Measurements from ENCODE around the gene RHBDD3. TPM values are rescaled to one million over a fixed set of nuclear protein-coding genes. Genes with fewer than 3 reads are reported as not detected.

The RHBDD3 gene
- total RNA-seq, 1 experiment from 2014 or later, result 51.5 TPM

DNA sequence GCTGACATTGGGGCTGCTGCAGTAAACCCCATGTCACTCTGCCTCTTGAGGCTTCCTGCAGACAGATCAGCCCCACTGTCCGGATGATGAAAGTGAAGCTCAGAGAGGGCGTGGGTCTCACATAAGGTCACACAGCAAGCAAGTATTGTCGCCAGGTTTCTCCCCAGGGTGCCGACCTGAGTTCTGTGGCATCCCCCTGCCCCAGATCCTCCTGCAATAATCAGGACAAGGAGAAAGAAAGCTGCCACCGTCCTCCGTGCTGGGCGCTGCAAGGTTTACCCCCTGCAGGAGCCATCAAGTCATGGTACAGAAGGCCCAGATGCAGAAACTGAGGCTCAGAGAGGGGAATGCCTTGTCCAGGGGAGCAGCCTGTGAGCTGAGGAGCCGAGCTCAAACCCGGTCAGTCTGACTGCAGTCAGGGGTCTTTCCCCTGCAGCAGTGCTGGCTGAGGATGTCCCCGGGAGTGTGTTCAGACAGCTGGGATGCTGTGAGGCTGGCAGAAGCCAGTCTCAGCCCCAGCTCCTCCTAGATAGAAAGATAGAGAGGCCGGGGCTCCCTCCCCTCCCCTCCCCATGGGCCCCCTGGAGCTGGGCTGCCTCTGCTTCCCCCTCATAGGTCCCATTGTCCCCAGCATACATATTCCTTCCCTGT is 48.9 kb downstream of the RHBDD3 start:
- no peak overlapping the region for H3K4me3 Mint-ChIP-seq (ENCODE audit: low read depth, unreplicated experiment)
- no peaks in the 10 kb centered on the region for H3K4me1 Mint-ChIP-seq (ENCODE audit: low read depth, unreplicated experiment)
- intact Hi-C loops (cut with micrococcal nuclease; ENCODE audit: unreplicated experiment), result no loop called here
- no TSS peak for BruUV-seq (replicated peaks)
- CTCF ChIA-PET, result interaction anchor here (0.7 to 1.4 kb wide), 2 partner anchors 13 to 1224 kb away, joined by 4 read pairs; partner anchors contain the start of gene EMID1
- TF ChIP-seq, protein P1, sequence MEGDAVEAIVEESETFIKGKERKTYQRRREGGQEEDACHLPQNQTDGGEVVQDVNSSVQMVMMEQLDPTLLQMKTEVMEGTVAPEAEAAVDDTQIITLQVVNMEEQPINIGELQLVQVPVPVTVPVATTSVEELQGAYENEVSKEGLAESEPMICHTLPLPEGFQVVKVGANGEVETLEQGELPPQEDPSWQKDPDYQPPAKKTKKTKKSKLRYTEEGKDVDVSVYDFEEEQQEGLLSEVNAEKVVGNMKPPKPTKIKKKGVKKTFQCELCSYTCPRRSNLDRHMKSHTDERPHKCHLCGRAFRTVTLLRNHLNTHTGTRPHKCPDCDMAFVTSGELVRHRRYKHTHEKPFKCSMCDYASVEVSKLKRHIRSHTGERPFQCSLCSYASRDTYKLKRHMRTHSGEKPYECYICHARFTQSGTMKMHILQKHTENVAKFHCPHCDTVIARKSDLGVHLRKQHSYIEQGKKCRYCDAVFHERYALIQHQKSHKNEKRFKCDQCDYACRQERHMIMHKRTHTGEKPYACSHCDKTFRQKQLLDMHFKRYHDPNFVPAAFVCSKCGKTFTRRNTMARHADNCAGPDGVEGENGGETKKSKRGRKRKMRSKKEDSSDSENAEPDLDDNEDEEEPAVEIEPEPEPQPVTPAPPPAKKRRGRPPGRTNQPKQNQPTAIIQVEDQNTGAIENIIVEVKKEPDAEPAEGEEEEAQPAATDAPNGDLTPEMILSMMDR (IDR thresholded peaks at IDR 0.05; ENCODE audit: unreplicated experiment), result no peak
- H3K27me3 Mint-ChIP-seq (ENCODE audit: unreplicated experiment), result peaks cover 85% of the 10 kb centered on the region
- no peaks in the 10 kb centered on the region for H3K9me3 Mint-ChIP-seq (ENCODE audit: low read depth, unreplicated experiment)
- DNase-seq, result no peak
- no peaks in the 10 kb centered on the region for H3K36me3 Mint-ChIP-seq (ENCODE audit: insufficient read depth, unreplicated experiment)
- no peak overlapping the region for H3K27ac Mint-ChIP-seq (ENCODE audit: unreplicated experiment)

DNA sequence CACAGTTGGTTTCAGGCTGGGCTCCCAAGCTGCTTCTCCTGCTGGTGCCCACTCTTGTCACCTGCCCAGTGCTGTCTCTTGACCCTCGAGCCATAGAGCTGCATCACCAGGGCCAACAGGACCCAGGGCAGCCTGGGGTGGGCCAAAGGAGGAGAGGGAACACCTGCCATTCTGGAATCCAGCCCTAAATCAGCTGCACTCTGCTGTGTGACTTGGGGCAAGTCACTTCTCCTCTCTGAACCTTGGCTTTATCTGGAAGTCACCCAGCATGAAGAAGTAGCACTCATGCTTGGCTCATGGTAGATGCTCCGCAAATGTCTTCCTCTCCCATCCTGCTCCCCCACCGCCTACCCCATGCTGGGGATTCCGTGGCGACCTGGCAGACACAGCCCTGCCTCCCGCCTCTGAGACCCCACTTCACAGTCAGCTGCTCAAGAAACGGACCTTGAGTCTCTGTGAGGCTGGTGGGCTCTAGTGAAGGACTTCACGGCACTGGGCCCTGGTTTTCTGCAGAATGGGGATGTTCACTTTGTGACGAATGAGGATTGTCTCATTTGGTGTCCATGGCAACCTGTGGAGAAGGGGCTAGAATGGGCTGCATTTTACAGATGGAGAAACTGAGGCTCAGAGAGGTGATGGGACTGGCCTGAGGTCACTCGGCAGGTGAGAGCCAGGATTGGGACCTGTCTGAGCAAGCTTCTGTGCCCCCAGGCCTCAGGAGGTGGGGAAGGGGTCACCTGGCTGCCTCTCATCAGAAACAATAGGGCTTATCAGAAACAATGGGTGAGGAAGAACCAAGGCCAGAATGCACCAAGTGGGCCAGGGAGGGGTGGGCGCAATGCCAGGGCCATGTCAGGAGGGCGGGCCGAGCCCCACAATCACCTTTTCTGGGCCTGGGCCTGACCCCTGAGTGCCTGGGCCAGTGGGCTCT is 49.7 kb downstream of the RHBDD3 start:
- H3K9me3 Mint-ChIP-seq (ENCODE audit: low read depth, unreplicated experiment), result no peaks in the 10 kb centered on the region
- no peak overlapping the region for H3K4me3 Mint-ChIP-seq (ENCODE audit: low read depth, unreplicated experiment)
- no peak for DNase-seq
- BruUV-seq (replicated peaks), result no TSS peak
- intact Hi-C loops (cut with micrococcal nuclease; ENCODE audit: unreplicated experiment), result no loop called here
- TF ChIP-seq, protein P1 (IDR thresholded peaks at IDR 0.05; ENCODE audit: unreplicated experiment), result no peak
- CTCF ChIA-PET, result no interaction called here
- H3K27me3 Mint-ChIP-seq (ENCODE audit: unreplicated experiment), result peaks cover 87% of the 10 kb centered on the region
- no peaks in the 10 kb centered on the region for H3K36me3 Mint-ChIP-seq (ENCODE audit: insufficient read depth, unreplicated experiment)
- no peaks in the 10 kb centered on the region for H3K4me1 Mint-ChIP-seq (ENCODE audit: low read depth, unreplicated experiment)
- H3K27ac Mint-ChIP-seq (ENCODE audit: unreplicated experiment), result no peak overlapping the region

DNA sequence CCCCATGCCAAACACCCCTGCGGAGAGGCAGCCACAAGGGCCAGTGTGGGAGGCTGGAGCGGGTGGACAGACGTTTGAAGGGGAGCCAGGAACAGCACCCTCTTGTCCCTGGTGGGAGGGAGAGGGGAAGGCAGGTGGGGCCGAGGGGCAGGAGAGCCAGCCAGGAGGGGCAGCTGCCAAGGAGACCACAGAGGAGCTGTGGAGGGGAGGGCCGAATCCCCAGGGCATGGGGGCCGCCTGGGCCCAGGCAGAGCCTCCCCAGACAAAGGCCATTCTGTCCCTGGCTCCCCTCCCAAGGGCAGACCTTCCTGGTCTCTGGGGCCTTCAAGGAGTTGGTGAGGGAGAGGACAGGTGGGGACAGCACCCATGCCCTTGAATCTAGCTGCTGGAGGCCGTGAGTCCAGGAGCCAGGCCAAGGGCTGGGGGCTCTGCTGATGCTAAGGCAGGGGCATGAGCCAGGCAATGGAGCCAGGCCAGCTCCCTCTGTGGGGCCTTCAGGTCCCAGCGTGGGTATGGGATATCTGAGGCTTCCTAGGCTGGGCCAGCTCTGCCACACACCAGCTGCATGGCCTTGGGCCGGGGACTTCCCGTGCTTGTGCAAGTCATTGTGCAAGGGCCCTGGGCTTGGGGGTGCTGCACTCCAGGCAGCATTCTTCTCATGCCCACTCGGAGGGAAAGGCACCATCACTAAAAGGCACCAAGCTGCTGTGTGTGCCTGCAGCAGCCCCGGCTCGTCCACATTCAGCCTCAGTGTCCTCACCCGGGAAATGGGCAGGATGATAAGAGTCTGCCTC is 50.7 kb downstream of the RHBDD3 start:
- no peak for DNase-seq
- peaks cover 90% of the 10 kb centered on the region for H3K27me3 Mint-ChIP-seq (ENCODE audit: unreplicated experiment)
- H3K27ac Mint-ChIP-seq (ENCODE audit: unreplicated experiment), result no peak overlapping the region
- no peaks in the 10 kb centered on the region for H3K9me3 Mint-ChIP-seq (ENCODE audit: low read depth, unreplicated experiment)
- CTCF ChIA-PET, result no interaction called here
- BruUV-seq (replicated peaks), result no TSS peak
- no peaks in the 10 kb centered on the region for H3K36me3 Mint-ChIP-seq (ENCODE audit: insufficient read depth, unreplicated experiment)
- intact Hi-C loops (cut with micrococcal nuclease; ENCODE audit: unreplicated experiment), result no loop called here
- TF ChIP-seq, protein P1 (IDR thresholded peaks at IDR 0.05; ENCODE audit: unreplicated experiment), result no peak
- H3K4me3 Mint-ChIP-seq (ENCODE audit: low read depth, unreplicated experiment), result no peak overlapping the region
- no peaks in the 10 kb centered on the region for H3K4me1 Mint-ChIP-seq (ENCODE audit: low read depth, unreplicated experiment)
